Fibroblast of the aortic adventitia (primary cell): Measurements from ENCODE around the gene SCN5A. TPM values are rescaled to one million over a fixed set of nuclear protein-coding genes. Genes with fewer than 3 reads are reported as not detected.

Experiments
- DNase-seq: peaks from one replicate; pipeline ENCODE4 v3.0.0-alpha.2; 2010; ENCODE audit warnings: low read depth
- H3K4me3 ChIP-seq: 2 replicates; pipeline ENCODE4 v1.5.1; 2011; ENCODE audit warnings: low read depth, mild to moderate bottlenecking, control low read depth, low read length, moderate library complexity
- CTCF ChIP-seq: IDR thresholded peaks from 2 replicates; pipeline ENCODE4 v1.5.1; 2011; ENCODE audit warnings: mild to moderate bottlenecking, low read length, control low read depth, inconsistent platforms; ENCODE audit not compliant: insufficient read depth
- total RNA-seq: library from RNA; depleted of rRNA; stranded (reverse); fragments of >200 nt; gene quantifications from 2 replicates; pipeline ENCODE4 v1.2.3, GENCODE V29; 2012; ENCODE audit warnings: low replicate concordance

The SCN5A gene
- total RNA-seq, 1 donor, result 0.99 TPM

DNA sequence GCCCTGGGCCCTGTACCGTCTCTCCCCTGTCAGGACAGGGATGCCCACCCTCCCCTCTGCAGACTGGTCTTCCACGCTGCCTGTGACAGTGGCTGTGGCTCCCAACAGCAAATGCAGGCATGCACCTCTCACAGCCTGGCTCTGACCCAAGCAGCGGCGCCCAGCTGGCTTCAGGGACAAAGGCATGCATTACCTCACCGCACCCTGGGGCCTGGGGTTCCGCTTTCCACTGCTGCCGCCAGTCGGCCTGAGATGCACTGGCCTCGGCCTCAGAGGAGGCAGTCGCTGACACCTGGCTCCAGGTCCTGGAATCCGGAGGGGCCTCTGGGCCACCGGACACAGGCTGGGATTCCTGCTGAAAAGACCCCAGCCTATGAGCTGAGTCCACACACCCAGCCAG is 70.3 kb downstream of the SCN5A start:
- no peak for TF ChIP-seq CTCF
- no peak overlapping the region for H3K4me3 ChIP-seq
- peak; percentile 20 for DNase-seq

- no peak for TF ChIP-seq CTCF
- DNase-seq, result no peak
- no peak overlapping the region for H3K4me3 ChIP-seq
Measured at GRCh38 chr3:38578551-38578950, 70.9 kb downstream of the SCN5A start.

- DNase-seq, result no peak
- TF ChIP-seq CTCF, result no peak
- H3K4me3 ChIP-seq, result no peak overlapping the region
Measured at GRCh38 chr3:38578081-38578475, 71.4 kb downstream of the SCN5A start.

DNA sequence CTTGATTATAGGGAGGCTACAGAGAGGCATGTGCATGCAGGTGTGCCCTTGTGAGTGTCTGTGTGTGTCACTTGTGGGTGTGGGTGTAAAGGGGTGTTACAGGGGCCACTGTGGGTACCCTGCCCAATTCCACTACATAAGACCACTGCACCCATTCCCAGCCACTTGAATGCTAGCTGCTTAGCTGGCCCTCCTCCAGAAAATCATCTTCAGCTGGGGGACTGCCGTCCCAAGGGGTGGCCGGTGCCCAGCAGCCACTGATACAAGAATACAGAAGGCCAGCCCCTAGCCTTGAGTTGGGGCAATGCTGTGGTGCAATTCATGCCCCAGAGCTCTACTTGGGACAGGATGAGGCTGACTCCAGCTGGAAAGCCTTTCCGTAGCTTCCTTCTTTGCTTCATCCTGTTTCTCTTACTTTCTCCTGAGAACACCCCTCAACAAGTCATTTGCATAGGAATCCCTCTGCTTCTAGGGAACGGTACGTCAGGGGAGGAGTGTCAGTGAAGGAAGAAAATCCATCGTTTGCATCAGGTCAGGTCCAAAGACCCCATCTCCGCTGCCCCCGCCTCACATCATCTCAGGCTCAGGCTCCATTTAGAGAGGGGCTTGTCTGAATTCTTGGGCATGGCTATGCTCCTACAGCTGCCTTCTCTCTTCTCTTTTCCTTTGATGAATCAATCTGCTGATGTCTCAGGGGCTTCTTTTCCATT is 72.0 kb downstream of the SCN5A start:
- H3K4me3 ChIP-seq, result no peak overlapping the region
- TF ChIP-seq CTCF, result no peak
- no peak for DNase-seq

GRCh38 chr3:38576526-38577370 is 72.7 kb downstream of the SCN5A start:
- TF ChIP-seq CTCF, result no peak
- DNase-seq, result no peak
- H3K4me3 ChIP-seq, result no peak overlapping the region

DNA sequence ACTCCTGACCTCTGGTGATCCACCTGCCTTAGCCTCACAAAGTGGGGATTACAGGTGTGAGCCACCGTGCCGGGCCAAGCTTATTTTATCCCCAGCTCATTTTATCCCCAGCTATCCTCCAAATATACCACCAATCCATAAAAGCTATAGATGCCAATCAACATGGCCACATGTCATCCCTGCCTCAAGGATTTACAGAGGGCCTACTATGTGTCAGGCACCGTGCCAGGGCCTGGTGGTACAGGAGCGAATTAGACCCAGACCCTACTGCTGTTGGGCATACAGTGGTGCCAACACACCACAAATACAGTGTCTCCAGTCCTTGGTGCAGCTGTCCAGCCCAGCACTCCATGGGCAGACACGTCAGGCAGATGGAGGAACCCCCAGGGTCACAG is 73.4 kb downstream of the SCN5A start:
- no peak for TF ChIP-seq CTCF
- no peak for DNase-seq

More for the DNA sequence above, 73.4 kb downstream of the SCN5A start:
- H3K4me3 ChIP-seq, result no peak overlapping the region
